Tibial artery (tissue), 4 donors: Measurements from ENCODE around the gene CRELD1.

Source experiments
- DNase-seq, 2 donors: peaks; one replicate each; pipeline ENCODE4 v3.0.0-alpha.2; 2019
- H3K27ac ChIP-seq, 2 donors: fragments of 200-600 bp; sonication (generic) in 1 of 2; 1 replicate in 1 of 2; 2 replicates in 1 of 2; pipeline ENCODE4 v1.5.1; 2018 to 2019; ENCODE audit warnings: mild to moderate bottlenecking in 1 of 2
- H3K27me3 ChIP-seq, 2 donors: fragments of 200-600 bp; sonication (generic) in 1 of 2; one replicate each; pipeline versions ENCODE4 v1.5.1 to v1.6.0; 2016 to 2019
- H3K36me3 ChIP-seq, 3 donors: fragments of 200-600 bp; sonication (generic) in 2 of 3; one replicate each; pipeline ENCODE4 v1.5.1; 2016 to 2019; ENCODE audit warnings: mild to moderate bottlenecking in 2 of 3
- H3K4me1 ChIP-seq, 4 donors: fragments of 200-600 bp; sonication (generic) in 2 of 4; 1 replicate in 3 of 4; 2 replicates in 1 of 4; pipeline ENCODE4 v1.5.1; 2016 to 2019
- H3K4me3 ChIP-seq, 2 donors: fragments of 200-600 bp; sonication (generic) in 1 of 2; 1 replicate in 1 of 2; 2 replicates in 1 of 2; pipeline ENCODE4 v1.5.1; 2018 to 2019; ENCODE audit warnings: mild to moderate bottlenecking in 2 of 2
- H3K9me3 ChIP-seq, 3 donors: fragments of 200-600 bp; sonication (generic) in 1 of 3; one replicate each; pipeline ENCODE4 v1.5.1; 2016 to 2019
- intact Hi-C: fragments of 100-400 bp; cut with DNase I; formaldehyde crosslinking; loops from one replicate; pipeline ENCODE4 v1.15.0; 2023; ENCODE audit warnings: low total_unique reads
- TF ChIP-seq, protein P1 (sequence below), 2 experiments: fragments of 200-600 bp in 1 of 2; fragments of 450-650 bp in 1 of 2; IDR thresholded peaks; one replicate each; pipeline ENCODE4 v1.5.1; 2017 to 2019; ENCODE audit warnings: antibody characterized with exemption in 2 of 2, mild to moderate bottlenecking in 1 of 2, moderate library complexity in 1 of 2

Gene CRELD1

DNA sequence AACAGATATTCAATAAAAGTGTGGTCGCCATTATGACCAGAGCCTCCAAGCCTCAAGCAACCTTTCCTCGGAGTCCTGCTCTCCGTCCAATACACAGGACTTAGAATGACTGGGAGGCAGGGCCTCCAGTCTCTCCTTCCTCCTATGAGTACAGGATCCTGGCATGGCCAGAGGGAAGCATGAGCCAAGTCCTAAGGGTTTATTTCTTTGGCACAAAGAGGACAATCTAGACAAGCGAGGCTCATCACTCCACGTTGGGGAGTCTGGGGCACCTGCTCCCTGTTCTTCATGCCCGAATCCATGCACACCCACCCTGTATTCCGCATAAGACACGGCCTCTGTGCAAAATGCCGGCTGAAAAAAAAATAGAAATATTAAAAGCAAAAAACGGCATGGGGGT is 11.7 kb downstream of the CRELD1 start:
- H3K9me3 ChIP-seq: no peaks in the 10 kb centered on the region
- peaks cover 0 to 19% (median 12%) of the 10 kb centered on the region in 4 donors for H3K4me1 ChIP-seq
- no peaks in the 10 kb centered on the region for H3K27me3 ChIP-seq
- H3K4me3 ChIP-seq: no peak overlapping the region
- intact Hi-C loops: loop anchor here (10.0 kb wide), 2 partner anchors 69 to 101 kb away; partner anchors contain the start of gene RPUSD3
- TF ChIP-seq, protein P1, sequence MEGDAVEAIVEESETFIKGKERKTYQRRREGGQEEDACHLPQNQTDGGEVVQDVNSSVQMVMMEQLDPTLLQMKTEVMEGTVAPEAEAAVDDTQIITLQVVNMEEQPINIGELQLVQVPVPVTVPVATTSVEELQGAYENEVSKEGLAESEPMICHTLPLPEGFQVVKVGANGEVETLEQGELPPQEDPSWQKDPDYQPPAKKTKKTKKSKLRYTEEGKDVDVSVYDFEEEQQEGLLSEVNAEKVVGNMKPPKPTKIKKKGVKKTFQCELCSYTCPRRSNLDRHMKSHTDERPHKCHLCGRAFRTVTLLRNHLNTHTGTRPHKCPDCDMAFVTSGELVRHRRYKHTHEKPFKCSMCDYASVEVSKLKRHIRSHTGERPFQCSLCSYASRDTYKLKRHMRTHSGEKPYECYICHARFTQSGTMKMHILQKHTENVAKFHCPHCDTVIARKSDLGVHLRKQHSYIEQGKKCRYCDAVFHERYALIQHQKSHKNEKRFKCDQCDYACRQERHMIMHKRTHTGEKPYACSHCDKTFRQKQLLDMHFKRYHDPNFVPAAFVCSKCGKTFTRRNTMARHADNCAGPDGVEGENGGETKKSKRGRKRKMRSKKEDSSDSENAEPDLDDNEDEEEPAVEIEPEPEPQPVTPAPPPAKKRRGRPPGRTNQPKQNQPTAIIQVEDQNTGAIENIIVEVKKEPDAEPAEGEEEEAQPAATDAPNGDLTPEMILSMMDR (IDR thresholded peaks at IDR 0.05): no peak
- DNase-seq: no peak
- peaks cover 0 to 52% (median 18%) of the 10 kb centered on the region in 3 donors for H3K36me3 ChIP-seq
- H3K27ac ChIP-seq: peak overlapping the region in 1 of 2 donors; percentile 96

DNA sequence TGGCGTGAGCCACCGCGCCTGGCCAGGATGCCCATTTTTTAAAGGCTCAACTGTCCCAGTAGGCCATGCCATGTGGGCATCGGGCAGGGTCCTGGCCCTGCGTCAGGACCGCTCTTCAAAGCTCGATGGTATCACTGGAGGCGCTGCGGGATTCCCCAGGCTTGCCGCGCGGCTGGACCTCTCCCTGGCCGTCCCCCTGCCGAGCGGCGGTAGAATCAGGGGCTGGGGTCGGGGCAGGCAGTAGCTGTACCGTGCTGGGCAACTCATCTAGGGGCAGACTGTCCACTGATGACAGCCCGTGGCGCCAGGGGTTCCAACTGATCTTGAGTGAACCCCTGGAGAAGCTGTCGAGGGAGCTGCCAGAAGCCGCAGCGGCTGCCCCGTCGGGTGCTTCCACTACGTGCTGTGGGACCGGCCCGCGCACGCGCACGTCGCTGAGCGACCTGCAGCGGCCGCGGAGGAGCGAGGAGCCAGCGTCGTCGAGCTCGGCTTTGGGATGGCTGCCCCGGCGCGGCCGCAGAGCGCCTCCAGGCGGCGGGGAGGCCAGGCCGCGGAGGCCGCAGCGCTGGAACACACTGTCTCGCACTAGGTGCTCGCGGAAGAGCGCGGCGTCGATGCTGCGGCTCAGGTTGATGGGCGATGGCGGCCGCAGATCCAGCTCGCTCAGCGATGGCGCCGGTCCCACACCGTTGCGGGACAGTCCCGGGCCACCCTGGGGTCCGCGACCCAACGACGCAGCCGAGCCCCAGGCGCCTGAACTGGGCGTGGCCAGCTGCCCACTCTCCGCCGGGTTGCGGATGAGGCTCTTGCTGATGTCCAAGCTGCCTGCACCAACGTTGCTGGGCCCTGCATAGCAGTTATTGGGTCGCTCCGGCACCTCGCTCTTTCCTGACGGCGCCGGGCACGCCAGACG is 12.7 kb downstream of the CRELD1 start:
- Histone ChIP-seq H3K4me1 (peaks cover 0 to 19% (median 13%) of the 10 kb centered on the region in 4 donors), H3K27ac (peak overlapping the region; percentile 85 to 96), H3K4me3 (peak overlapping the region; percentile 63 to 70), H3K27me3 (no peaks in the 10 kb centered on the region), H3K36me3 (peaks cover 0 to 44% (median 18%) of the 10 kb centered on the region in 3 donors), H3K9me3 (no peaks in the 10 kb centered on the region)
- intact Hi-C loops: loop anchor here (10.0 kb wide), 2 partner anchors 68 to 102 kb away; partner anchors contain the start of gene RPUSD3
- peak; percentile 84 to 93 for DNase-seq
- TF ChIP-seq, protein P1 (IDR thresholded peaks at IDR 0.05): peak; percentile 72 to 77

DNA sequence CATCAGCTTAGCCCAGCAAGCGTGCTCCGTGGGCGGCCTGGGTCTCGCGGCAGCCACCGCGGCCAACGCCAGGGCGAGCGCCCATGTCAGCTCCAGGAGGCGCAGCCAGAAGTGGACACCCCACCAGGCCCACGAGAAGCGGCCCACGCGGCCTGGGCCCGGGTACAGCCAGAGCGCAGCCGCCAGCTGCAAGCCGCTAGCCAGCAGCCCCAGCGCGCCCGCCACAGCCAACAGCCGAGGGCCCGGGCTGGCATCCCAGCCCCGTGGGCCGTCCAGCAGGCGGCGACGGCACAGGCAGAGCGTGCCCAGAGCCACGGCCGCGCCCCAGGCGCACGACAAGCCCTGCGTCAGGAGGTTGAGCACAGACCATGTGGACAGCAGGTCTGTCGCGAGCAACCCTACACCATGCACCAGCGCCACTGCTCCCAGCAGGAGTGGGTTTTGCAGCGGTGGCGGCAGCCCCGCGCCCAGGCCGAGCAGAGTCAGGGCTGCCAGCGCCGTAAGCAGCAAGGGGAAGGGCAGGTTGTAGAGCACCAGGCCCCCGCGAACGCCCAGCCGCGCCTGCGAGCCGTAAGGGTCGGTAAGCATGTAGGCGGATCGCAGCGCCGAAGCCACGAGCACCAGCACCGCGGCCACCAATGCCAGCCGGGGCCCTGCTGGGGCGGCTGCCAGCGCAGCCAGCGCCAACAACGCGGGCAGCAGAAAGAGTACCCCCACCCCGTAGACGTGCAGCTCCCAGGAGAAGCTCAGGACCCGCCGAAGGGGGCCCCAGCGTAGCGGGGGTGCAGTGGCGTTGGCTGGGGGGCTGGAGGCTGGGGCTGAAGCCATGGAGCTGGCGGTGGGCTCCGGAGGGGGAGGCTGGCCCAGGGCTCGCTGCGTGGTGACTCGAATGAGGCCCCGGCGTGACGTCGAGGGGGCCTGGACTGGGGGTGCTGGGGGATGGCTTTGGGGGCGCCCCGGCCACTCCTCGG is 13.7 kb downstream of the CRELD1 start:
- TF ChIP-seq, protein P1 (IDR thresholded peaks at IDR 0.05): peak; percentile 75
- H3K4me1 ChIP-seq: peaks cover 0 to 29% (median 22%) of the 10 kb centered on the region in 4 donors
- intact Hi-C loops: loop anchor here (10.0 kb wide), 2 partner anchors 67 to 103 kb away; partner anchors contain the start of gene RPUSD3
- peaks cover 0 to 38% (median 18%) of the 10 kb centered on the region in 3 donors for H3K36me3 ChIP-seq
- peak overlapping the region; percentile 85 to 96 for H3K27ac ChIP-seq
- H3K27me3 ChIP-seq: no peaks in the 10 kb centered on the region
- H3K4me3 ChIP-seq: peak overlapping the region; percentile 63 to 70
- peak; percentile 73 to 89 for DNase-seq
- H3K9me3 ChIP-seq: no peaks in the 10 kb centered on the region

DNA sequence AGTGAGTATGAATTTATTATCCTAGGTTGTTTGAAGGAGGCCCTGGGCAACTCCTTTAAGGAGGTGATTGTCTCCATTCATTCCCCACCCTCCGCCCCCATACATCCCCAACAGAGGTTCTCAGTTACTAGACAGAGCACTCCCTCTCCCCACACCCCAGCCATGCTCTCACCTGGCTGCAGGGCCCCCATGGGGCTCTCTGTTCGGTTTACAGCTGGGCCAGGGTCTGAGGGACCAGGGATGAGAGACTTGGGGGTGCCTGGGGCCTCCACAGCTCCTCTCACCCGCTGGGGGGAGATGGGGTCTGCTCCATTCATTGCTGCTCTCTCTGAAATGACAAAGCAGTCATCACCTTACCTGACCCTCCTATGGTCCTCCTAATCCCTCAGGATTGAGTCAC is 15.0 kb downstream of the CRELD1 start:
- DNase-seq: no peak
- Histone ChIP-seq H3K27ac (no peak overlapping the region), H3K27me3 (no peaks in the 10 kb centered on the region), H3K36me3 (peaks cover 0 to 25% (median 7%) of the 10 kb centered on the region in 3 donors), H3K9me3 (no peaks in the 10 kb centered on the region), H3K4me3 (no peak overlapping the region), H3K4me1 (peaks cover 0 to 31% (median 23%) of the 10 kb centered on the region in 4 donors)
- intact Hi-C loops: loop anchor here (2.0 to 10.0 kb wide), 3 partner anchors 28 to 104 kb away; partner anchors contain the start of gene RPUSD3
- TF ChIP-seq, protein P1 (IDR thresholded peaks at IDR 0.05): no peak

GRCh38 chr3:9949115-9949514 is 15.5 kb downstream of the CRELD1 start:
- TF ChIP-seq, protein P1 (IDR thresholded peaks at IDR 0.05): no peak
- no peak for DNase-seq
- Histone ChIP-seq H3K36me3 (peaks cover 0 to 20% (median 5%) of the 10 kb centered on the region in 3 donors), H3K9me3 (no peaks in the 10 kb centered on the region), H3K4me1 (peaks cover 0 to 31% (median 23%) of the 10 kb centered on the region in 4 donors), H3K27ac (no peak overlapping the region), H3K4me3 (no peak overlapping the region), H3K27me3 (no peaks in the 10 kb centered on the region)
- intact Hi-C loops: loop anchor here (2.0 to 10.0 kb wide), 3 partner anchors 28 to 104 kb away; partner anchors contain the start of gene RPUSD3
